Femur (tissue), 1 donor: ENCODE data around the gene FUBP3.

ENCODE experiments used
- DNase-seq: peaks from one replicate; pipeline ENCODE4 v3.0.0-alpha.2; 2017

The FUBP3 gene

GRCh38 chr9:130687615-130688014 lies 108.2 kb downstream of the FUBP3 start:
- no peak for DNase-seq
